ENCODE measurements around the gene MFRP. TPM values are rescaled to one million over a fixed set of nuclear protein-coding genes. Genes with fewer than 3 reads are reported as not detected.
A peak's percentile ranks its signal among the peaks of the same experiment; 100 is the strongest.

MFRP gene
- total RNA-seq, 2 donors from 2014 or later = 0.27 TPM; not detected in 1

DNA sequence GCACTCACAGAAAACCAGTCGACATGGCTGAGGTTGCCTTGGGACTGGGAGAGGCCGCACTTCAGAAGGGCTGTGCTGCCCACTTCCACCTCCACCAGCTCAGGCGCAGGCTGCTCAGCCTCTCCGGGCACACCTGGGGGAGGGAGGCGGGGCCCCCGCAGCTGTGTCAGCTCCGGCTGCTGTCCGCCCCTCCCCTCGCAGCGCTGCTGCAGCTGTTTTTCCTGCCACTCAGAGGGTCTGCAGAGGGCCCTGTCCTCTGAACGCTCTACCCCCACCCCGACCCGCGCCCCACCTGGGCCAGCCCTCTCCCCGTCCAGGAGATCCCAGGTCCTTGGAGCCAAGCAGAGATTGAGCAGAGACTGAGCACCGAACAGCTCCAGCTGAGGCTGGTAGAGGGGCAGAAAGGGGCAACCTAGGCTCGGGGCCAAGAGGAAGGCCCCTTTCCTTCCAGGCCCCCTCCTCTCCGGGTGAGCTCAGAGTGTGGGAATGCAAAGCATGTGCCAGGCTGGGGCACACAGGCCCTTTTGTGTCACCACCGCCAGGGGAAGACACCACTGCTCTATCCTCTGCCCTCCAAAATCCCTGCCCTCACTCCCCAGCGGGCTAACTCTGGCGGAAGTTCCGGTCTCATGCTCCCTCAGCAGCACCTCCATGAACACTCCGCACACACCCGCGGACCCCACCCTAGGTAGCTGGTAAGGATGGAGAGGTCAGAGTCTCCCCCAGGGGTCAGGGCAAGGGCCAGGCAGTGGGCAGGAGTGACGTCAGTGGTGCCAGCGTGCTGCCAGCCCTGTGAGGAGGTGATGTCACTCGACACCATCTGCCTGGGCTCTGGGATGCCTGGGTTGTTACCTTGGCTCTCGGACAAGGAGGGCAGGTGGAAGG, 31.1 kb downstream of the MFRP start:
- Histone ChIP-seq H3K27me3 (replicated peaks; ENCODE audit: insufficient read depth) (no peaks in the 10 kb centered on the region), H3K36me3 (peaks cover 37% of the 10 kb centered on the region), H3K27ac (peak overlapping the region; percentile 98 to 99), H3K4me3 (peak overlapping the region; percentile 85), H3K9me3 (no peaks in the 10 kb centered on the region), H3K4me1 (ENCODE audit: control insufficient read depth in 1 of 2, low read depth in 2 of 2) (peaks cover 30 to 79% of the 10 kb centered on the region in 2 donors)
- DNase-seq (ENCODE audit: low spot score) = no peak
- peak; percentile 8 for ATAC-seq (ENCODE audit: insufficient number of reproducible peaks, low FRiP score, low read depth)
- TF ChIP-seq, protein P1, sequence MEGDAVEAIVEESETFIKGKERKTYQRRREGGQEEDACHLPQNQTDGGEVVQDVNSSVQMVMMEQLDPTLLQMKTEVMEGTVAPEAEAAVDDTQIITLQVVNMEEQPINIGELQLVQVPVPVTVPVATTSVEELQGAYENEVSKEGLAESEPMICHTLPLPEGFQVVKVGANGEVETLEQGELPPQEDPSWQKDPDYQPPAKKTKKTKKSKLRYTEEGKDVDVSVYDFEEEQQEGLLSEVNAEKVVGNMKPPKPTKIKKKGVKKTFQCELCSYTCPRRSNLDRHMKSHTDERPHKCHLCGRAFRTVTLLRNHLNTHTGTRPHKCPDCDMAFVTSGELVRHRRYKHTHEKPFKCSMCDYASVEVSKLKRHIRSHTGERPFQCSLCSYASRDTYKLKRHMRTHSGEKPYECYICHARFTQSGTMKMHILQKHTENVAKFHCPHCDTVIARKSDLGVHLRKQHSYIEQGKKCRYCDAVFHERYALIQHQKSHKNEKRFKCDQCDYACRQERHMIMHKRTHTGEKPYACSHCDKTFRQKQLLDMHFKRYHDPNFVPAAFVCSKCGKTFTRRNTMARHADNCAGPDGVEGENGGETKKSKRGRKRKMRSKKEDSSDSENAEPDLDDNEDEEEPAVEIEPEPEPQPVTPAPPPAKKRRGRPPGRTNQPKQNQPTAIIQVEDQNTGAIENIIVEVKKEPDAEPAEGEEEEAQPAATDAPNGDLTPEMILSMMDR (IDR thresholded peaks at IDR 0.05) = peak; percentile 22

DNA sequence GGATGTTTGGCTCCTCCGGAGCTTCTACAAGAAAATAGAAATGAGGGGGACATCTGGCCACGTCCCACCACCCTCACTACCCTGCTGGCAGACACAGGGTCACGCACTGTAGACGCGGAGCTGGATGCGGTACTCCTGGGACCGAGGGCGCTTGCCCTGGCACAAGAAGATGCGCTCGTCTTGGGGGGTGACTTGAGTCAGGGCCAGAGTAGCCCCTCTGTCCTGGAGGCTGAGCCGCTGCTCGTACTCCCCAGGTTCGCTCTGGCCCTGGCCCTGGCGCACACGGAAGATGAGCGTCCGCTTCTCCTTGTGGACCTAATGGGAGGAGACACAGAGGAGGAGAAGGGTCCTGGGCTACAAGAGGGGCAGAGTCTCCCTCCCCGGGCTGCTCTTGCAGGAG, 31.8 kb downstream of the MFRP start:
- H3K4me1 ChIP-seq (ENCODE audit: control insufficient read depth in 1 of 2, low read depth in 2 of 2) = peaks cover 24 to 79% of the 10 kb centered on the region in 2 donors
- H3K9me3 ChIP-seq = no peaks in the 10 kb centered on the region
- ATAC-seq (ENCODE audit: insufficient number of reproducible peaks, low FRiP score, low read depth) = no peak
- H3K36me3 ChIP-seq = peaks cover 42% of the 10 kb centered on the region
- no peak for DNase-seq (ENCODE audit: low spot score)
- no peaks in the 10 kb centered on the region for H3K27me3 ChIP-seq (replicated peaks; ENCODE audit: insufficient read depth)
- TF ChIP-seq, protein P1 (IDR thresholded peaks at IDR 0.05) = no peak
- peak overlapping the region; percentile 98 to 99 for H3K27ac ChIP-seq
- H3K4me3 ChIP-seq = peak overlapping the region; percentile 85

DNA sequence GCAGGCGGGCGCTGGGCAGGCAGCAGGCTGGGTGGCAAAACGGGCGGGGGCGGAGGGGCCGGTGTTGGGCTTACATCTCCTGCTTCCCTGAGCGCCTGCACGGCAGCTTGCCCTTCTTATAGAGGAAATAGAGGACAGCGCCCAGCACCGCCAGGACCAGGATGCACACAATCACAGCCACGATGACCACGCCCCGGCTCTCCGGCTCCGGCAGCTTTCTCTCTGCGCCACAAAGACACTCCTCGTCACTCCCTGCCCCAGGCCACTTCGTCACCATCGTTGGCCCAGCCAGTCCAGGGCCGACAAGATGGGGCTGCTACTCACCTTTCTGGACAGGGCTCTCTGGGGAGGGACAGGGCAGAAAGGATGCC, 35.8 kb downstream of the MFRP start:
- no peak for DNase-seq (ENCODE audit: low spot score)
- Histone ChIP-seq H3K27ac (peak overlapping the region; percentile 65 to 77), H3K27me3 (replicated peaks; ENCODE audit: insufficient read depth) (no peaks in the 10 kb centered on the region), H3K4me3 (no peak overlapping the region), H3K9me3 (no peaks in the 10 kb centered on the region), H3K4me1 (ENCODE audit: control insufficient read depth in 1 of 2, low read depth in 2 of 2) (peaks cover 28 to 92% of the 10 kb centered on the region in 2 donors), H3K36me3 (peaks cover 51% of the 10 kb centered on the region)
- no peak for ATAC-seq (ENCODE audit: insufficient number of reproducible peaks, low FRiP score, low read depth)
- TF ChIP-seq, protein P1 (IDR thresholded peaks at IDR 0.05) = no peak

DNA sequence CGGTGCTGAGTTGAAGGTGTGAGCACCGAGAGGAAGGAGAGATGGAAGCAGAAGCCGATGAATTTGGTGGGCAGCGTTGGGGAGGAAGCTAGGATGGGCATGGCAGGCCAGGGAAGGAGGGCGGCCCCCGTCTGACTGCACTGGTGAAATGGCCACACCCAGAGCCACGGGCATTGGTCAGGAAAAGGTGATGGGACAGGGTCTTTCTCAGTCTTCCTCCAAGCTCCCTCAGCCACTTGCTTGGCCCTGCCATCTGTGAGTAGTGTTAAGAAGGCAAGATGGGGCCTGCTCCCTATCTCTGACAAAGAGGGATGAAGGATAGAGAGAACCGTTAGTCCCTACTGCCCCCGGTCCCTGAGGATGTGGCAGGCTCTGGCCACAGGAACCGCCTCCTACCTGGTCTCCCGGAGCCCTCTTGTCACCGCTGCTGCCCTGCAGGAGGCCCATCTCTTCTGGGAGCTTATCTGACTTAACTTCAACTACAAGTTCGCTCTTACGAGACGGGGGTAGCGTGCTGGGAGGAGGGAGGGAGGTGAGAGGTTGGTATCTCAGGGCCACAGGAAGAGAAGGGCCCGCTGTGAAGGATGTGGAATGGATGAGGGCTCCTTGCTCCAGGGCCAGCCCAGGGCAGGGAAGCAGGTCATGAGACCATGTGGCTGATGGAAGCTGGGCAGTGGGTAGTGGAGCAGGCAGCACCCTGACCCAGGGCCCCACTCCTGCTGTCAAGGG, 36.4 kb downstream of the MFRP start:
- Histone ChIP-seq H3K9me3 (no peaks in the 10 kb centered on the region), H3K27ac (peak overlapping the region; percentile 65 to 77), H3K4me1 (ENCODE audit: control insufficient read depth in 1 of 2, low read depth in 2 of 2) (peaks cover 31 to 94% of the 10 kb centered on the region in 2 donors), H3K36me3 (peaks cover 51% of the 10 kb centered on the region), H3K27me3 (replicated peaks; ENCODE audit: insufficient read depth) (no peaks in the 10 kb centered on the region), H3K4me3 (no peak overlapping the region)
- TF ChIP-seq, protein P1 (IDR thresholded peaks at IDR 0.05) = no peak
- DNase-seq (ENCODE audit: low spot score) = no peak
- no peak for ATAC-seq (ENCODE audit: insufficient number of reproducible peaks, low FRiP score, low read depth)

DNA sequence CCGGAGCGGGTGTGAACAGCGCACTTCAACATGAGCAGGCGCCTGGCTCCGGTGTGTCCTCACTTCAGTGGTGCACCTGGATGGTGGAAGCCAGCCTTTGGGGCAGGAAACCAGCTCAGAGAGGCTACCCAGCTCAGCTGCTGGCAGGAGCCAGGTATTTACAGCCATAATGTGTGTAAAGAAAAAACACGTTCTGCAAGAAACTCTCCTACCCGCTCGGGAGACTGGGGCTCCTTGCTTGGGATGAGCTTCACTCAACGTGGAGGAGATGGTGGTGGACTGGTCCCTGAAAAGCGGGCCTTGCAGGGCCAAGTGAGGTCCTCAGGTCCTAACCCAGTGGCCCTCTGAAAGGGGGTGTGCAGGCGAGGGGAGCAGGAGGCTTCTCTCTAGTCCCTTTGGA, 37.1 kb downstream of the MFRP start:
- TF ChIP-seq, protein P1 (IDR thresholded peaks at IDR 0.05) = no peak
- peak overlapping the region; percentile 65 to 77 for H3K27ac ChIP-seq
- H3K4me3 ChIP-seq = no peak overlapping the region
- no peaks in the 10 kb centered on the region for H3K27me3 ChIP-seq (replicated peaks; ENCODE audit: insufficient read depth)
- H3K4me1 ChIP-seq (ENCODE audit: control insufficient read depth in 1 of 2, low read depth in 2 of 2) = peaks cover 25 to 91% of the 10 kb centered on the region in 2 donors
- DNase-seq (ENCODE audit: low spot score) (no peak), ATAC-seq (ENCODE audit: insufficient number of reproducible peaks, low FRiP score, low read depth) (no peak)
- no peaks in the 10 kb centered on the region for H3K9me3 ChIP-seq
- H3K36me3 ChIP-seq = peaks cover 46% of the 10 kb centered on the region
